HEK293 (cell line): ENCODE results near the gene CABLES2.

Source experiments
- CTCF ChIA-PET: fragments of 350-600 bp; formaldehyde crosslinking; extraction: SDS; loops from one replicate; lab custom pipeline; 2021; ENCODE audit warnings: antibody characterized with exemption; lab: Yijun Ruan, JAX
- POLR2A ChIA-PET: fragments of 300-600 bp; formaldehyde crosslinking; extraction: SDS; loops from one replicate; lab custom pipeline; 2020; ENCODE audit warnings: antibody characterized with exemption, inconsistent platforms; lab: Yijun Ruan, JAX
- H3K27ac ChIP-seq: fragments of 200-500 bp; sonication (Bioruptor generic); 2 replicates; pipeline ENCODE4 v1.5.1; 2014; ENCODE audit warnings: low read depth, low read length, control low read depth, inconsistent platforms; ENCODE audit errors: extremely low read depth
- H3K36me3 ChIP-seq, 2 experiments: fragments of 200-500 bp in 1 of 2; sonication (Bioruptor generic) in 1 of 2; 1 replicate in 1 of 2; 2 replicates in 1 of 2; pipeline ENCODE4 v1.5.1; 2014 to 2017; ENCODE audit warnings: inconsistent platforms in 2 of 2, low read length in 2 of 2; ENCODE audit not compliant: control insufficient read depth in 2 of 2, insufficient read depth in 1 of 2
- H3K4me1 ChIP-seq: fragments of 200-500 bp; sonication (Bioruptor generic); 2 replicates; pipeline ENCODE4 v1.5.1; 2014; ENCODE audit warnings: mild to moderate bottlenecking, low read length, inconsistent platforms; ENCODE audit not compliant: control insufficient read depth, insufficient read depth
- H3K4me3 ChIP-seq: 2 replicates; pipeline ENCODE4 v1.5.1; 2011; ENCODE audit warnings: low read depth, mild to moderate bottlenecking, control low read depth, low read length, moderate library complexity
- H3K9me3 ChIP-seq: fragments of 200-500 bp; sonication (Bioruptor generic); 2 replicates; pipeline ENCODE4 v1.5.1; 2014; ENCODE audit warnings: low read depth, low read length, inconsistent platforms; ENCODE audit not compliant: control insufficient read depth, insufficient read depth
- SETDB1 ChIP-seq: IDR thresholded peaks from one replicate; pipeline ENCODE4 v1.6.1; 2017; ENCODE audit warnings: mild to moderate bottlenecking, low read length, moderate library complexity, mixed read lengths; ENCODE audit not compliant: insufficient read length
- ZBTB1 ChIP-seq: fragments of 450-650 bp; formaldehyde crosslinking; IDR thresholded peaks from 2 replicates; pipeline ENCODE4 v1.5.1; 2016; ENCODE audit warnings: missing biosample characterization, missing genetic modification characterization
- ZEB2 ChIP-seq: fragments of 450-650 bp; formaldehyde crosslinking; IDR thresholded peaks from 2 replicates; pipeline ENCODE4 v1.5.1; 2016; ENCODE audit warnings: missing biosample characterization, missing genetic modification characterization
- ZFHX2 ChIP-seq: fragments of 450-650 bp; formaldehyde crosslinking; conservative IDR thresholded peaks from 2 replicates; pipeline ENCODE4 v1.5.1; 2016; ENCODE audit warnings: missing biosample characterization, missing genetic modification characterization
- ZNF121 ChIP-seq: fragments of 450-650 bp; formaldehyde crosslinking; IDR thresholded peaks from 2 replicates; pipeline ENCODE4 v1.5.1; 2016; ENCODE audit warnings: missing biosample characterization, missing genetic modification characterization
- ZNF146 ChIP-seq: fragments of 450-650 bp; formaldehyde crosslinking; IDR thresholded peaks from 2 replicates; pipeline ENCODE4 v1.5.1; 2016; ENCODE audit warnings: missing biosample characterization, missing genetic modification characterization
- ZNF394 ChIP-seq: fragments of 450-650 bp; formaldehyde crosslinking; IDR thresholded peaks from 2 replicates; pipeline ENCODE4 v1.5.1; 2016; ENCODE audit warnings: missing biosample characterization, missing genetic modification characterization, mild to moderate bottlenecking, moderate library complexity, borderline replicate concordance
- ZNF664 ChIP-seq: fragments of 450-650 bp; formaldehyde crosslinking; IDR thresholded peaks from 2 replicates; pipeline ENCODE4 v1.5.1; 2016; ENCODE audit warnings: missing biosample characterization, missing genetic modification characterization
- ZNF776 ChIP-seq: fragments of 450-650 bp; formaldehyde crosslinking; IDR thresholded peaks from 2 replicates; pipeline ENCODE4 v1.5.0; 2017; ENCODE audit warnings: missing biosample characterization, missing genetic modification characterization, borderline replicate concordance
- TF ChIP-seq, protein P1 (sequence below): fragments of 450-650 bp; formaldehyde crosslinking; IDR thresholded peaks from 2 replicates; pipeline ENCODE4 v1.5.1; 2016; ENCODE audit warnings: missing biosample characterization, missing genetic modification characterization
- TF ChIP-seq, protein P2 (sequence below): fragments of 450-650 bp; formaldehyde crosslinking; optimal IDR thresholded peaks from 2 replicates; pipeline ENCODE3; 2016; ENCODE audit warnings: missing biosample characterization, mild to moderate bottlenecking, missing genetic modification characterization
- TF ChIP-seq, protein P3 (sequence below): fragments of 450-650 bp; formaldehyde crosslinking; IDR thresholded peaks from 2 replicates; pipeline ENCODE4 v1.5.1; 2017; ENCODE audit warnings: missing biosample characterization, missing genetic modification characterization
- TF ChIP-seq, protein P4 (sequence below): fragments of 450-650 bp; formaldehyde crosslinking; IDR thresholded peaks from 2 replicates; pipeline ENCODE4 v1.5.1; 2016; ENCODE audit warnings: missing biosample characterization, missing genetic modification characterization

CABLES2 gene

DNA sequence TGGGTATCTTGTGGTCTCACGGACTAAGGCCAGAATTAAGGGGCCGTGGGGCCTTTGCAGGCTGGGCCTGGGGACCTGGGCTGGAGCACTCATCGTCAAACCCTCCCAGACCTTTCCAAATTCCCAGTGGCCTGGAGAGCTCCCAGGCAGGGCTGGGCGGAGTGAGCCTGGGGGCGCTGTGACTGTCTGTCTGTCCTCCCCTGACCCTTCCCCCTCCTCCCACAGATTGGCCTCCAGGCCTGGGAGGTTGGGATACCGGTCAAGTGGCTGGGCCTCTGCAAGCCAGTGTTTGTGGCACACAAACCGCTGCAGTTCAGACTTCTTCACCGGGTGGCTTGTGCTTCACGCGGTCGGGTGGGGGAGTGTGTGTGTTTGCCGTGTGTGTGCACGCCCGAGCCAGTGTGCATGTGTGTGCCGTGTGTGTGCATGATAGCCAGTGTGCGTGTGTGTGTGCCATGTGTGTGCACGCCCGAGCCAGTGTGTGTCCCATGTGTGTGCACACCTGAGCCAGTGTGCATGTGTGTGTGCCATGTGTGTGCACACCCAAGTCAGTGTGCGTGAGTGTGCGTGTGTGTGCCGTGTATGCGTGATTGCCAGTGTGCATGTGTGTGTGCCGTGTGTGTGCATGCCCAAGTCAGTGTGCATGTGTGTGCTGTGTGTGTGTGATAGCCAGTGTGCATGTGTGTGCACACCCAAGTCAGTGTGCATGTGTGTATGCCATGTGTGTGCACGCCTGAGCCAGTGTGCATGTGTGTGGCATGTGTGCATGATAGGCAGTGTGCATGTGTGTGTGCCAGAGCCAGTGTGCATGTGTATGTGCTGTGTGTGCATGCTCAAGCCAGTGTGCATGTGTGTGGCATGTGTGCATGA lies 14.0 kb upstream of the CABLES2 start:
- POLR2A ChIA-PET: no interaction called here
- TF ChIP-seq, protein P1, sequence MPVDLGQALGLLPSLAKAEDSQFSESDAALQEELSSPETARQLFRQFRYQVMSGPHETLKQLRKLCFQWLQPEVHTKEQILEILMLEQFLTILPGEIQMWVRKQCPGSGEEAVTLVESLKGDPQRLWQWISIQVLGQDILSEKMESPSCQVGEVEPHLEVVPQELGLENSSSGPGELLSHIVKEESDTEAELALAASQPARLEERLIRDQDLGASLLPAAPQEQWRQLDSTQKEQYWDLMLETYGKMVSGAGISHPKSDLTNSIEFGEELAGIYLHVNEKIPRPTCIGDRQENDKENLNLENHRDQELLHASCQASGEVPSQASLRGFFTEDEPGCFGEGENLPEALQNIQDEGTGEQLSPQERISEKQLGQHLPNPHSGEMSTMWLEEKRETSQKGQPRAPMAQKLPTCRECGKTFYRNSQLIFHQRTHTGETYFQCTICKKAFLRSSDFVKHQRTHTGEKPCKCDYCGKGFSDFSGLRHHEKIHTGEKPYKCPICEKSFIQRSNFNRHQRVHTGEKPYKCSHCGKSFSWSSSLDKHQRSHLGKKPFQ (tag by site-specific recombination): peak; percentile 60; the same call in 1 of the 2 replicates
- TF ChIP-seq, protein P2, sequence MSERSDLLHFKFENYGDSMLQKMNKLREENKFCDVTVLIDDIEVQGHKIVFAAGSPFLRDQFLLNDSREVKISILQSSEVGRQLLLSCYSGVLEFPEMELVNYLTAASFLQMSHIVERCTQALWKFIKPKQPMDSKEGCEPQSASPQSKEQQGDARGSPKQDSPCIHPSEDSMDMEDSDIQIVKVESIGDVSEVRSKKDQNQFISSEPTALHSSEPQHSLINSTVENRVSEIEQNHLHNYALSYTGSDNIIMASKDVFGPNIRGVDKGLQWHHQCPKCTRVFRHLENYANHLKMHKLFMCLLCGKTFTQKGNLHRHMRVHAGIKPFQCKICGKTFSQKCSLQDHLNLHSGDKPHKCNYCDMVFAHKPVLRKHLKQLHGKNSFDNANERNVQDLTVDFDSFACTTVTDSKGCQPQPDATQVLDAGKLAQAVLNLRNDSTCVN (tag by site-specific recombination): peak; percentile 21
- no peak for TF ChIP-seq ZNF121 (tag by site-specific recombination)
- TF ChIP-seq, protein P3, sequence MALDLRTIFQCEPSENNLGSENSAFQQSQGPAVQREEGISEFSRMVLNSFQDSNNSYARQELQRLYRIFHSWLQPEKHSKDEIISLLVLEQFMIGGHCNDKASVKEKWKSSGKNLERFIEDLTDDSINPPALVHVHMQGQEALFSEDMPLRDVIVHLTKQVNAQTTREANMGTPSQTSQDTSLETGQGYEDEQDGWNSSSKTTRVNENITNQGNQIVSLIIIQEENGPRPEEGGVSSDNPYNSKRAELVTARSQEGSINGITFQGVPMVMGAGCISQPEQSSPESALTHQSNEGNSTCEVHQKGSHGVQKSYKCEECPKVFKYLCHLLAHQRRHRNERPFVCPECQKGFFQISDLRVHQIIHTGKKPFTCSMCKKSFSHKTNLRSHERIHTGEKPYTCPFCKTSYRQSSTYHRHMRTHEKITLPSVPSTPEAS (tag by site-specific recombination): peak; percentile 92
- no peaks in the 10 kb centered on the region for H3K9me3 ChIP-seq
- H3K4me1 ChIP-seq: no peaks in the 10 kb centered on the region
- CTCF ChIA-PET: interaction anchor here (0.6 kb wide), 1 partner anchor 22 kb away, joined by 5 read pairs; no protein-coding TSS in a partner anchor
- H3K27ac ChIP-seq: no peak overlapping the region
- no peak overlapping the region for H3K4me3 ChIP-seq
- H3K36me3 ChIP-seq: no peaks in the 10 kb centered on the region

DNA sequence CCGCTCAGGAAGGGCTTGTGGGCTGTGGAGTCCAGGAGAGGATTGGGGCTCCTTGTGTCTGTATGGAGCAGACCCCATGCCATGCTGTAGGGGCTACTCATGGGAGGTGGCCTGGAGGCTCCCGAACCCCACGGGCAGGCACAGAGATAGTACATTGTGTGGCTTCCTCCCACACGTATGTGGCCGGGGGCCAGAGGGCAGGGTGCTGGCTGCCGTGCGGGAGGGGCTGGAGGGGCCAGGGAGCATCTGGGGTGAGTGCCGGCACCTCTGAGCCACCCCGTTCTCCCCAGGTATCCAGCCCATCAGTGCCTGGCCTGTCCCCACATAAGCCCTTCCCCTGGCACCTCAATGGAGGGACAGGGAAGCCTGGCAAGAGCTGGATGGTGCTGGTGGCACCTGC lies 12.7 kb upstream of the CABLES2 start:
- H3K4me3 ChIP-seq: no peak overlapping the region
- no peaks in the 10 kb centered on the region for H3K9me3 ChIP-seq
- POLR2A ChIA-PET: no interaction called here
- CTCF ChIA-PET: no interaction called here
- no peaks in the 10 kb centered on the region for H3K4me1 ChIP-seq
- H3K36me3 ChIP-seq: no peaks in the 10 kb centered on the region
- H3K27ac ChIP-seq: no peak overlapping the region
- TF ChIP-seq ZNF394 (tag by site-specific recombination) (no peak), ZNF776 (tag by site-specific recombination) (no peak), SETDB1 (no peak), ZFHX2 (tag by site-specific recombination) (no peak), ZNF146 (tag by site-specific recombination) (no peak), ZEB2 (tag by site-specific recombination) (no peak), ZNF664 (tag by site-specific recombination) (no peak), ZBTB1 (no peak)
- TF ChIP-seq, protein P4, sequence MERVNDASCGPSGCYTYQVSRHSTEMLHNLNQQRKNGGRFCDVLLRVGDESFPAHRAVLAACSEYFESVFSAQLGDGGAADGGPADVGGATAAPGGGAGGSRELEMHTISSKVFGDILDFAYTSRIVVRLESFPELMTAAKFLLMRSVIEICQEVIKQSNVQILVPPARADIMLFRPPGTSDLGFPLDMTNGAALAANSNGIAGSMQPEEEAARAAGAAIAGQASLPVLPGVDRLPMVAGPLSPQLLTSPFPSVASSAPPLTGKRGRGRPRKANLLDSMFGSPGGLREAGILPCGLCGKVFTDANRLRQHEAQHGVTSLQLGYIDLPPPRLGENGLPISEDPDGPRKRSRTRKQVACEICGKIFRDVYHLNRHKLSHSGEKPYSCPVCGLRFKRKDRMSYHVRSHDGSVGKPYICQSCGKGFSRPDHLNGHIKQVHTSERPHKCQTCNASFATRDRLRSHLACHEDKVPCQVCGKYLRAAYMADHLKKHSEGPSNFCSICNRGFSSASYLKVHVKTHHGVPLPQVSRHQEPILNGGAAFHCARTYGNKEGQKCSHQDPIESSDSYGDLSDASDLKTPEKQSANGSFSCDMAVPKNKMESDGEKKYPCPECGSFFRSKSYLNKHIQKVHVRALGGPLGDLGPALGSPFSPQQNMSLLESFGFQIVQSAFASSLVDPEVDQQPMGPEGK (tag by site-specific recombination): no peak
